MM.1S (cell line): Measurements from ENCODE around the gene EFR3B.

Source experiments
- DNase-seq: peaks from one replicate; pipeline ENCODE4 v3.0.0-alpha.2; 2015
- H2AFZ ChIP-seq: fragments of 300-600 bp; sonication (generic); 2 replicates; pipeline ENCODE4 v1.6.0; 2016; ENCODE audit warnings: antibody characterized with exemption, low read length
- H3F3A ChIP-seq: fragments of 300-600 bp; sonication (generic); 2 replicates; pipeline ENCODE4 v1.6.1; 2016; ENCODE audit warnings: mild to moderate bottlenecking, antibody characterized with exemption, low read length, moderate library complexity, mixed read lengths; ENCODE audit not compliant: insufficient read depth
- H3K27ac ChIP-seq: fragments of 300-600 bp; sonication (generic); 2 replicates; pipeline ENCODE4 v1.5.1; 2016; ENCODE audit warnings: mild to moderate bottlenecking, low read length
- H3K27me3 ChIP-seq: fragments of 300-600 bp; sonication (generic); replicated peaks from 2 replicates; pipeline ENCODE4 v1.6.0; 2016; ENCODE audit warnings: low read length; ENCODE audit not compliant: insufficient read depth
- H3K36me3 ChIP-seq: fragments of 300-600 bp; sonication (generic); replicated peaks from 2 replicates; pipeline ENCODE4 v1.6.1; 2016; ENCODE audit warnings: mild to moderate bottlenecking, low read length, mixed read lengths; ENCODE audit not compliant: insufficient read depth
- H3K4me1 ChIP-seq: fragments of 300-600 bp; sonication (generic); 2 replicates; pipeline ENCODE4 v1.6.1; 2016; ENCODE audit warnings: low read length, mixed read lengths
- H3K4me2 ChIP-seq: fragments of 300-600 bp; sonication (generic); 2 replicates; pipeline ENCODE4 v1.6.0; 2016; ENCODE audit warnings: low read depth, low read length
- H3K4me3 ChIP-seq: fragments of 300-600 bp; sonication (generic); 2 replicates; pipeline ENCODE4 v1.5.1; 2016; ENCODE audit warnings: low read length, mixed read lengths
- H3K79me2 ChIP-seq: fragments of 300-600 bp; sonication (generic); 2 replicates; pipeline ENCODE4 v1.6.1; 2016; ENCODE audit warnings: mixed run types, low read length, mixed read lengths
- H3K9ac ChIP-seq: fragments of 300-600 bp; sonication (generic); 2 replicates; pipeline ENCODE4 v1.6.1; 2016; ENCODE audit warnings: low read length, mixed read lengths
- H3K9me2 ChIP-seq: fragments of 300-600 bp; sonication (generic); replicated peaks from 2 replicates; pipeline ENCODE4 v1.6.1; 2016; ENCODE audit warnings: mild to moderate bottlenecking, low read length, mixed read lengths; ENCODE audit not compliant: insufficient read depth
- H3K9me3 ChIP-seq: fragments of 300-600 bp; sonication (generic); replicated peaks from 2 replicates; pipeline ENCODE4 v1.6.1; 2016; ENCODE audit warnings: mild to moderate bottlenecking, low read length, mixed read lengths; ENCODE audit not compliant: insufficient read depth
- H4K20me1 ChIP-seq: fragments of 300-600 bp; sonication (generic); 2 replicates; pipeline ENCODE4 v1.6.1; 2016; ENCODE audit warnings: mild to moderate bottlenecking, low read length, moderate library complexity, mixed read lengths; ENCODE audit not compliant: insufficient read depth
- CTCF ChIP-seq: fragments of 300-600 bp; sonication (generic); IDR thresholded peaks from 2 replicates; pipeline ENCODE4 v1.5.1; 2016; ENCODE audit warnings: antibody characterized with exemption, low read length, mixed read lengths
- EZH2 ChIP-seq: fragments of 300-600 bp; sonication (generic); optimal IDR thresholded peaks from 2 replicates; pipeline ENCODE3; 2017; ENCODE audit warnings: low read depth, mild to moderate bottlenecking, antibody characterized with exemption, low read length, mixed read lengths
- EZH2phosphoT487 ChIP-seq: fragments of 300-600 bp; sonication (generic); IDR thresholded peaks from 2 replicates; pipeline ENCODE4 v1.6.1; 2018; ENCODE audit warnings: antibody characterized with exemption, low read length

EFR3B gene

GRCh38 chr2:25089605-25090315, 47.9 kb downstream of the EFR3B start:
- Histone ChIP-seq H3K9ac (no peak overlapping the region), H3K9me2 (no peaks in the 10 kb centered on the region), H3K4me2 (no peak overlapping the region), H2AFZ (no peak overlapping the region), H3K27ac (no peak overlapping the region), H3K27me3 (no peaks in the 10 kb centered on the region), H3K36me3 (no peaks in the 10 kb centered on the region), H3K4me1 (no peaks in the 10 kb centered on the region), H4K20me1 (no peaks in the 10 kb centered on the region), H3K9me3 (no peaks in the 10 kb centered on the region), H3K79me2 (no peaks in the 10 kb centered on the region), H3K4me3 (no peak overlapping the region), H3F3A (no peaks in the 10 kb centered on the region)
- DNase-seq = no peak
- TF ChIP-seq EZH2 (no peak), CTCF (no peak), EZH2phosphoT487 (no peak)

- no peak for DNase-seq
- no peak overlapping the region for H3K4me3 ChIP-seq
- TF ChIP-seq EZH2phosphoT487 (no peak), CTCF (no peak), EZH2 (no peak)
Measured at GRCh38 chr2:25090801-25091200, 48.9 kb downstream of the EFR3B start.

DNA sequence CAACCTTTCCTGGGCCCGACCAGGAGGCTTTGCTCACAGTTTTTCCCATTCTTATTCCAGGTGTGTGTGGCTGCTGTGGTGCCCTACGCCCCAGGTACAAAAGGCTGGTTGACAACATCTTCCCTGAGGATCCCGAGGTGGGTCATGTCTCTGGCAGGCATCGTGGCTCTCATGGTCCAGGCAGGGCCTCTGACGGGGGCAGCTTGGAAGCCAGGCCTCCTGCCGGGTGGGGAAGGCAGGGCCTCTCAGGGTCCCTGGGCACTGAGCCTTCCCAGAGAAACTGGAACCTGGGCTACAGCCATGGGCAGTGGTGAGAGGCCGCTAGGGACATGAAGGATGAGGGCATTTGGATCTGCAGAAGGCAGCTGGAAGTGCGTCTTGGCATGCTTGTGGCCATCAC, 49.4 kb downstream of the EFR3B start:
- no peaks in the 10 kb centered on the region for H3K36me3 ChIP-seq
- no peaks in the 10 kb centered on the region for H3K9me2 ChIP-seq
- no peak for DNase-seq
- H3K27ac ChIP-seq = no peak overlapping the region
- H3K79me2 ChIP-seq = no peaks in the 10 kb centered on the region
- no peak overlapping the region for H3K4me2 ChIP-seq
- H3F3A ChIP-seq = no peaks in the 10 kb centered on the region
- H2AFZ ChIP-seq = no peak overlapping the region
- no peak overlapping the region for H3K4me3 ChIP-seq
- no peaks in the 10 kb centered on the region for H3K27me3 ChIP-seq
- H4K20me1 ChIP-seq = no peaks in the 10 kb centered on the region
- no peaks in the 10 kb centered on the region for H3K9me3 ChIP-seq
- H3K4me1 ChIP-seq = no peaks in the 10 kb centered on the region
- no peak overlapping the region for H3K9ac ChIP-seq
- TF ChIP-seq EZH2 = no peak
- no peak for TF ChIP-seq CTCF
- TF ChIP-seq EZH2phosphoT487 = no peak

More at GRCh38 chr2:25090801-25091200, 48.9 kb downstream of the EFR3B start:
- no peak overlapping the region for H3K9ac ChIP-seq
- H2AFZ ChIP-seq = no peak overlapping the region
- no peaks in the 10 kb centered on the region for H3K4me1 ChIP-seq
- H3K27ac ChIP-seq = no peak overlapping the region
- no peaks in the 10 kb centered on the region for H3F3A ChIP-seq
- H3K36me3 ChIP-seq = no peaks in the 10 kb centered on the region
- no peaks in the 10 kb centered on the region for H3K79me2 ChIP-seq
- H3K9me2 ChIP-seq = no peaks in the 10 kb centered on the region
- no peak overlapping the region for H3K4me2 ChIP-seq
- no peaks in the 10 kb centered on the region for H4K20me1 ChIP-seq
- no peaks in the 10 kb centered on the region for H3K9me3 ChIP-seq
- H3K27me3 ChIP-seq = no peaks in the 10 kb centered on the region
